Endothelial cell of umbilical vein (primary cell): ENCODE measurements around the gene RABL3. TPM values are rescaled to one million over a fixed set of nuclear protein-coding genes. Genes with fewer than 3 reads are reported as not detected.

ENCODE experiments used
- BruUV-seq: library from RNA; stranded (reverse); fragments of 400-500 nt; replicated peaks from 2 replicates; lab custom pipeline; 2021; lab: Mats Ljungman, UMichigan
- CTCF ChIA-PET: fragments of 300-600, 350-600 bp; sonication (Branson Sonifier 250); formaldehyde crosslinking; loops from one replicate; lab custom pipeline; 2021; ENCODE audit warnings: antibody characterized with exemption, inconsistent platforms; lab: Charles Lee
- POLR2A ChIA-PET: fragments of 300-600, 350-600 bp; sonication (Branson Sonifier 250); formaldehyde crosslinking; loops from one replicate; lab custom pipeline; 2021; ENCODE audit warnings: antibody characterized with exemption, inconsistent platforms; lab: Charles Lee
- DNase-seq: peaks from one replicate; pipeline ENCODE4 v3.0.0-alpha.2; 2011; ENCODE audit warnings: low read depth, low spot score
- FAIRE-seq: peaks from 2 replicates; lab custom pipeline; 2011; peaks lifted over from hg19 to GRCh38; lab: Jason Lieb, UNC
- H2AFZ ChIP-seq: 2 replicates; pipeline ENCODE4 v1.6.0; 2012; ENCODE audit warnings: low read depth, low read length, control low read depth, inconsistent platforms
- H3K27ac ChIP-seq: 2 replicates; pipeline ENCODE4 v1.5.1; 2011; ENCODE audit warnings: low read depth, mild to moderate bottlenecking, control low read depth, low read length, moderate library complexity; ENCODE audit not compliant: insufficient read depth
- H3K27me3 ChIP-seq, 2 experiments: 2 replicates each; pipeline versions ENCODE4 v1.6.0 to v1.6.1; 2011; ENCODE audit warnings: low read length in 2 of 2, mixed read lengths in 1 of 2; ENCODE audit not compliant: control insufficient read depth in 2 of 2, insufficient read depth in 2 of 2
- H3K36me3 ChIP-seq, 2 experiments: 2 replicates in 1 of 2; 3 replicates in 1 of 2; pipeline ENCODE4 v1.5.1; 2011; ENCODE audit warnings: low read length in 2 of 2, mild to moderate bottlenecking in 1 of 2, moderate library complexity in 1 of 2; ENCODE audit not compliant: control insufficient read depth in 2 of 2, insufficient read depth in 2 of 2; ENCODE audit errors: extremely low read depth in 1 of 2
- H3K4me1 ChIP-seq: 3 replicates; pipeline ENCODE4 v1.5.1; 2011; ENCODE audit warnings: mild to moderate bottlenecking, low read length; ENCODE audit not compliant: control insufficient read depth, insufficient read depth; ENCODE audit errors: extremely low read depth
- H3K4me2 ChIP-seq: 2 replicates; pipeline ENCODE4 v1.6.1; 2011; ENCODE audit warnings: low read length, control low read depth, mixed read lengths; ENCODE audit not compliant: insufficient read depth
- H3K4me3 ChIP-seq, 3 experiments: fragments of 200-600 bp in 1 of 3; sonication (generic), shearing (Covaris generic) in 1 of 3; replicated peaks in 1 of 3; 2 replicates each; pipeline ENCODE4 v1.5.1; 2011 to 2016; ENCODE audit warnings: control low read depth in 3 of 3, low read length in 3 of 3, mild to moderate bottlenecking in 2 of 3, inconsistent platforms in 1 of 3, low read depth in 1 of 3, moderate library complexity in 1 of 3; ENCODE audit not compliant: insufficient read depth in 1 of 3
- H3K79me2 ChIP-seq: 2 replicates; pipeline ENCODE4 v1.6.0; 2012; ENCODE audit warnings: low read length, inconsistent platforms; ENCODE audit not compliant: control insufficient read depth, insufficient read depth
- H3K9ac ChIP-seq: replicated peaks from 2 replicates; pipeline ENCODE3; 2011; ENCODE audit warnings: low read length, control low read depth; ENCODE audit not compliant: insufficient read depth; ENCODE audit errors: extremely low read depth
- H3K9me1 ChIP-seq: replicated peaks from 3 replicates; pipeline ENCODE4 v1.6.0; 2011; ENCODE audit warnings: mild to moderate bottlenecking, low read length; ENCODE audit not compliant: control insufficient read depth, insufficient read depth; ENCODE audit errors: extremely low read depth
- H3K9me3 ChIP-seq: replicated peaks from 2 replicates; pipeline ENCODE4 v1.5.1; 2012; ENCODE audit warnings: low read length, inconsistent platforms; ENCODE audit not compliant: control insufficient read depth, insufficient read depth
- H4K20me1 ChIP-seq: replicated peaks from 2 replicates; pipeline ENCODE3; 2011; ENCODE audit warnings: mild to moderate bottlenecking, low read length; ENCODE audit not compliant: control insufficient read depth, insufficient read depth; ENCODE audit errors: extremely low read depth
- CTCF ChIP-seq, 2 donors: IDR thresholded peaks; 1 replicate in 1 of 2; 2 replicates in 1 of 2; pipeline ENCODE4 v1.5.1; 2011; ENCODE audit warnings: low read length in 2 of 2, mild to moderate bottlenecking in 2 of 2, moderate library complexity in 2 of 2, control low read depth in 1 of 2, inconsistent platforms in 1 of 2, low read depth in 1 of 2; ENCODE audit not compliant: insufficient read depth in 1 of 2; ENCODE audit errors: extremely low read depth in 1 of 2
- EZH2 ChIP-seq: IDR thresholded peaks from 2 replicates; pipeline ENCODE4 v1.6.1; 2012; ENCODE audit warnings: borderline replicate concordance, low read depth, mild to moderate bottlenecking, moderate library complexity, low read length, inconsistent platforms; ENCODE audit not compliant: severe bottlenecking
- FOS ChIP-seq: IDR thresholded peaks from 2 replicates; pipeline ENCODE4 v1.6.1; 2011; ENCODE audit warnings: mild to moderate bottlenecking, low read length, moderate library complexity, borderline replicate concordance; ENCODE audit not compliant: insufficient read depth
- GATA2 ChIP-seq: IDR thresholded peaks from 2 replicates; pipeline ENCODE4 v1.7.0; 2011; ENCODE audit warnings: low read depth, mild to moderate bottlenecking, moderate library complexity, mixed read lengths, low read length; ENCODE audit not compliant: insufficient read length, insufficient read depth
- JUN ChIP-seq: IDR thresholded peaks from 2 replicates; pipeline ENCODE4 v1.6.1; 2011; ENCODE audit warnings: borderline replicate concordance, low read depth; ENCODE audit not compliant: insufficient read length, insufficient read depth
- MAX ChIP-seq: IDR thresholded peaks from 2 replicates; pipeline ENCODE4 v1.6.1; 2011; ENCODE audit not compliant: insufficient read depth, insufficient read length
- MYC ChIP-seq: IDR thresholded peaks from one replicate; pipeline ENCODE4 v1.6.1; 2011; ENCODE audit warnings: mild to moderate bottlenecking, low read depth, low read length
- POLR2A ChIP-seq: IDR thresholded peaks from 2 replicates; pipeline ENCODE4 v1.6.1; 2012; ENCODE audit warnings: low read depth, mild to moderate bottlenecking, control low read depth, low read length
- POLR2AphosphoS5 ChIP-seq: IDR thresholded peaks from 2 replicates; pipeline ENCODE4 v1.6.1; 2012; ENCODE audit warnings: low read depth, mild to moderate bottlenecking, control low read depth, low read length, moderate library complexity; ENCODE audit not compliant: insufficient read depth
- dilution Hi-C: fragments of 300-500 bp; cut with MboI; formaldehyde crosslinking; loops from one replicate; pipeline ENCODE4 v1.15.0; 2019; ENCODE audit warnings: low sequenced_read_pairs; ENCODE audit not compliant: extremely low pct_ligation_motif_present
- intact Hi-C: fragments of 100-400 bp; cut with micrococcal nuclease; formaldehyde crosslinking; loops from one replicate; pipeline ENCODE4 v1.10.0; 2022
- polyA plus RNA-seq, 4 experiments: library from polyadenylated mRNA; depleted of rRNA in 3 of 4; stranded (reverse) in 3 of 4; unstranded in 1 of 4; fragments of >200 nt; gene quantifications; 2 replicates each; pipeline versions ENCODE4 v1.2.1 to v1.2.3, GENCODE V29; 2011 to 2012; ENCODE audit warnings: missing spikeins in 1 of 4
- total RNA-seq: library from RNA; stranded (reverse); gene quantifications from 2 replicates; pipeline ENCODE4 v1.2.3, GENCODE V29; 2021

The RABL3 gene
- total and polyA plus RNA-seq, 2 donors (not counting 3 experiments of a cell fraction or from before 2014, with no cell fraction given), result 4.3 to 24.9 TPM

- no peak for TF ChIP-seq CTCF (IDR thresholded peaks at IDR 0.05; ENCODE audit: extremely low read depth in 1 of 2, insufficient read depth in 1 of 2, low read depth in 1 of 2, low read length in 2 of 2)
- Histone ChIP-seq H3K27ac (peak overlapping the region; percentile 54), H3K9me1 (no peaks in the 10 kb centered on the region), H3K79me2 (no peaks in the 10 kb centered on the region), H3K27me3 (no peaks in the 10 kb centered on the region), H3K4me2 (no peak overlapping the region), H3K9ac (no peak overlapping the region), H3K4me3 (no peak overlapping the region), H3K4me1 (peaks cover 9% of the 10 kb centered on the region), H3K9me3 (no peaks in the 10 kb centered on the region), H3K36me3 (no peaks in the 10 kb centered on the region), H4K20me1 (no peaks in the 10 kb centered on the region), H2AFZ (peak overlapping the region; percentile 92)
- dilution Hi-C loops, result no loop called here
- ChIA-PET POLR2A (interaction anchor here (1.1 kb wide), 1 partner anchor 101 kb away, joined by 3 read pairs; the partner anchor contains the start of genes GTF2E1 and RABL3), CTCF (interaction anchor here (1.2 to 1.7 kb wide), 4 partner anchors 37 to 153 kb away, joined by 3 to 9 read pairs (median 6); no protein-coding TSS in a partner anchor)
- FAIRE-seq (no peak), DNase-seq (no peak)
- intact Hi-C loops, result loop anchor here (2.0 to 5.0 kb wide), 2 partner anchors 37 to 266 kb away; partner anchors contain the start of gene STXBP5L
- no TSS peak for BruUV-seq
These were observed 100.5 kb downstream of the RABL3 start for GRCh38 chr3:120641696-120642246.

- Histone ChIP-seq H3K4me2 (no peak overlapping the region), H3K9me3 (no peaks in the 10 kb centered on the region), H4K20me1 (no peaks in the 10 kb centered on the region), H3K36me3 (no peaks in the 10 kb centered on the region), H3K4me1 (peaks cover 9% of the 10 kb centered on the region), H3K9ac (no peak overlapping the region), H3K79me2 (no peaks in the 10 kb centered on the region), H3K27me3 (no peaks in the 10 kb centered on the region), H3K9me1 (no peaks in the 10 kb centered on the region), H3K4me3 (no peak overlapping the region), H3K27ac (no peak overlapping the region), H2AFZ (no peak overlapping the region)
- dilution Hi-C loops, result no loop called here
- intact Hi-C loops, result loop anchor here (5.0 kb wide), 1 partner anchor 267 kb away; the partner anchor contains the start of gene STXBP5L
- ChIA-PET CTCF (no interaction called here), POLR2A (no interaction called here)
- FAIRE-seq, result no peak
- no peak for DNase-seq
- no TSS peak for BruUV-seq
- TF ChIP-seq EZH2, result no peak
- no peak for TF ChIP-seq GATA2
- TF ChIP-seq CTCF (IDR thresholded peaks at IDR 0.05; ENCODE audit: extremely low read depth in 1 of 2, insufficient read depth in 1 of 2, low read depth in 1 of 2, low read length in 2 of 2), result no peak
- TF ChIP-seq JUN, result no peak
- TF ChIP-seq POLR2A, result no peak
- TF ChIP-seq MAX, result no peak
- no peak for TF ChIP-seq FOS
- no peak for TF ChIP-seq POLR2AphosphoS5
- no peak for TF ChIP-seq MYC
These were observed 102.1 kb downstream of the RABL3 start for GRCh38 chr3:120640231-120640630.
